OCI-LY3 (cell line): ENCODE results near the gene CFAP161.

Experiments used
- H2AFZ ChIP-seq: fragments of 200-600, 300-600 bp; shearing (Covaris generic); 2 replicates; pipeline ENCODE4 v1.6.0; 2014; ENCODE audit warnings: antibody characterized with exemption, low read depth, low read length
- H3K27ac ChIP-seq: fragments of 200-600, 300-600 bp; sonication (generic); 2 replicates; pipeline ENCODE4 v1.5.1; 2014; ENCODE audit warnings: mild to moderate bottlenecking, low read length, moderate library complexity, mixed read lengths
- H3K27me3 ChIP-seq: fragments of 200-600, 300-600 bp; sonication (generic); 2 replicates; pipeline ENCODE4 v1.6.1; 2014; ENCODE audit warnings: low read depth, low read length, mixed read lengths
- H3K36me3 ChIP-seq: fragments of 200-600, 300-600 bp; sonication (generic); replicated peaks from 2 replicates; pipeline ENCODE3; 2014; ENCODE audit warnings: low read depth, low read length, mixed read lengths
- H3K4me1 ChIP-seq: fragments of 300-600, 200-600 bp; sonication (generic); 2 replicates; pipeline ENCODE4 v1.6.1; 2014; ENCODE audit warnings: low read length, mixed read lengths
- H3K4me2 ChIP-seq: fragments of 200-600, 300-600 bp; sonication (generic); 2 replicates; pipeline ENCODE4 v1.6.1; 2014; ENCODE audit warnings: low read length, mixed read lengths
- H3K4me3 ChIP-seq: fragments of 300-600, 200-600 bp; sonication (generic); 2 replicates; pipeline ENCODE4 v1.5.1; 2014; ENCODE audit warnings: antibody characterized with exemption, mild to moderate bottlenecking, low read length, moderate library complexity
- H3K79me2 ChIP-seq: fragments of 300-600, 200-600 bp; shearing (Covaris generic); 2 replicates; pipeline ENCODE4 v1.6.1; 2014; ENCODE audit warnings: mild to moderate bottlenecking, low read length, mixed read lengths
- H3K9ac ChIP-seq: fragments of 300-600, 200-600 bp; shearing (Covaris generic); 2 replicates; pipeline ENCODE4 v1.6.0; 2014; ENCODE audit warnings: mild to moderate bottlenecking, low read length, moderate library complexity
- H3K9me3 ChIP-seq: fragments of 200-600, 300-600 bp; shearing (Covaris generic); 2 replicates; pipeline ENCODE4 v1.6.1; 2014; ENCODE audit warnings: low read length, mixed read lengths; ENCODE audit not compliant: insufficient read depth
- H4K20me1 ChIP-seq: fragments of 200-600, 300-600 bp; sonication (generic); 2 replicates; pipeline ENCODE4 v1.6.1; 2016; ENCODE audit warnings: low read length, mixed read lengths; ENCODE audit not compliant: insufficient read depth
- CTCF ChIP-seq: fragments of 200-600, 300-600 bp; sonication (generic); IDR thresholded peaks from 2 replicates; pipeline ENCODE4 v1.5.1; 2014; ENCODE audit warnings: antibody characterized with exemption, low read length, low read depth
- EZH2phosphoT487 ChIP-seq: fragments of 200-600 bp; shearing (Covaris generic); IDR thresholded peaks from 2 replicates; pipeline ENCODE4 v1.6.1; 2018; ENCODE audit warnings: antibody characterized with exemption, mixed run types, low read depth

CFAP161 gene

GRCh38 chr15:81113204-81113657 is 20.8 kb upstream of the CFAP161 start:
- H3K79me2 ChIP-seq = no peaks in the 10 kb centered on the region

GRCh38 chr15:81113861-81114291 is 20.2 kb upstream of the CFAP161 start:
- Histone ChIP-seq H3K9me3 (no peaks in the 10 kb centered on the region), H3K4me2 (peak overlapping the region; percentile 68), H2AFZ (no peak overlapping the region), H3K27me3 (no peaks in the 10 kb centered on the region), H3K9ac (peak overlapping the region; percentile 66; the same call in 1 of the 2 replicates), H3K79me2 (no peaks in the 10 kb centered on the region), H3K4me3 (no peak overlapping the region), H3K36me3 (no peaks in the 10 kb centered on the region), H3K4me1 (peaks cover 72% of the 10 kb centered on the region), H4K20me1 (no peaks in the 10 kb centered on the region), H3K27ac (peak overlapping the region; percentile 90)
- TF ChIP-seq CTCF (no peak), EZH2phosphoT487 (no peak)

More at GRCh38 chr15:81113204-81113657, 20.8 kb upstream of the CFAP161 start:
- no peak for TF ChIP-seq EZH2phosphoT487
- TF ChIP-seq CTCF = no peak
- peak overlapping the region; percentile 68 for H3K4me2 ChIP-seq
- no peaks in the 10 kb centered on the region for H3K9me3 ChIP-seq
- peaks cover 79% of the 10 kb centered on the region for H3K4me1 ChIP-seq
- peak overlapping the region; percentile 90 for H3K27ac ChIP-seq
- H3K27me3 ChIP-seq = no peaks in the 10 kb centered on the region
- peak overlapping the region; percentile 66; the same call in 1 of the 2 replicates for H3K9ac ChIP-seq
- no peaks in the 10 kb centered on the region for H4K20me1 ChIP-seq
- H3K4me3 ChIP-seq = no peak overlapping the region
- no peak overlapping the region; the same call in 1 of the 2 replicates for H2AFZ ChIP-seq
- H3K36me3 ChIP-seq = no peaks in the 10 kb centered on the region

- H3K4me1 ChIP-seq = peaks cover 58% of the 10 kb centered on the region
- H3K4me2 ChIP-seq = peak overlapping the region; percentile 44
- no peak overlapping the region; the same call in 1 of the 2 replicates for H3K27ac ChIP-seq
- no peaks in the 10 kb centered on the region for H4K20me1 ChIP-seq
- TF ChIP-seq CTCF (no peak), EZH2phosphoT487 (no peak)
- H2AFZ ChIP-seq = peak overlapping the region; percentile 15; the same call in 1 of the 2 replicates
- no peaks in the 10 kb centered on the region; the same call in 1 of the 2 replicates for H3K9me3 ChIP-seq
- no peaks in the 10 kb centered on the region for H3K27me3 ChIP-seq
- H3K36me3 ChIP-seq = peaks cover under 1% of the 10 kb centered on the region
- no peak overlapping the region for H3K4me3 ChIP-seq
- H3K9ac ChIP-seq = 0 out of 2 replicates have a peak overlapping the region, but pooled peaks have one; percentile 4
- no peaks in the 10 kb centered on the region for H3K79me2 ChIP-seq
These were observed 18.8 kb upstream of the CFAP161 start for GRCh38 chr15:81115054-81115939.

- no peaks in the 10 kb centered on the region for H4K20me1 ChIP-seq
- no peak overlapping the region for H3K9ac ChIP-seq
- no peak overlapping the region for H2AFZ ChIP-seq
- no peaks in the 10 kb centered on the region for H3K79me2 ChIP-seq
- peaks cover 6% of the 10 kb centered on the region for H3K36me3 ChIP-seq
- no peak overlapping the region for H3K27ac ChIP-seq
- no peaks in the 10 kb centered on the region for H3K27me3 ChIP-seq
- H3K4me1 ChIP-seq = peaks cover 42% of the 10 kb centered on the region
- peaks cover 5% of the 10 kb centered on the region for H3K9me3 ChIP-seq
- H3K4me2 ChIP-seq = no peak overlapping the region
- H3K4me3 ChIP-seq = no peak overlapping the region
- TF ChIP-seq EZH2phosphoT487 (no peak), CTCF (no peak)
These were observed 16.9 kb upstream of the CFAP161 start for GRCh38 chr15:81117136-81117535.
